ENCODE measurements around the gene DSCAML1.

DNA sequence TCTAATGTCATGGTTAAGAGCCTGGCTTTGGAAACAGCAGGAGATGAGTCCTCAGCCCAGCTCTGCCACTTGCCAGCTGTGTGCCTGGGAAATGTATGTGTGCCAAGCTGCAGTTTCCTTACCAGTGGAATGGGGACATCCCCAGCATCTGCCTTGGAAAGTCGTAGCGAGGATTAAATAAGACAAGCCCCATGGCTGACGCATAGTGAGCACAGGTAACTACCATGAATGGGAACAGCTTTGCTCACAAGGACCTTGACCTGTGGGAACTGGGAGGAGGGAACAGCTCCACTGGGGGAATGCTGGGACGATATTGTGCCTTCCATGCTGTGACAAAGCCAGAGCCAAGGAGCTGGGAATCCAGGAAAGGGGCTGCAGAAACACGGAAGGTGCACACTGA, 2.6 kb upstream of the DSCAML1 start:
- TF ChIP-seq NFXL1 (IDR thresholded peaks at IDR 0.05; ENCODE audit: borderline replicate concordance) (no peak), POLR2AphosphoS5 (IDR thresholded peaks at IDR 0.05; ENCODE audit: low read length) (no peak), MTA3 (IDR thresholded peaks at IDR 0.05; ENCODE audit: borderline replicate concordance, low read length) (no peak), TAF1 (IDR thresholded peaks at IDR 0.05; ENCODE audit: borderline replicate concordance, low read depth, low read length) (no peak), ZBTB33 (IDR thresholded peaks at IDR 0.05) (no peak), MYC (IDR thresholded peaks at IDR 0.05; ENCODE audit: insufficient read depth, insufficient read length, insufficient replicate concordance, low read length, severe bottlenecking) (no peak), POLR2AphosphoS2 (IDR thresholded peaks at IDR 0.05; ENCODE audit: low read depth, low read length) (no peak)
- TF ChIP-seq, protein P1, sequence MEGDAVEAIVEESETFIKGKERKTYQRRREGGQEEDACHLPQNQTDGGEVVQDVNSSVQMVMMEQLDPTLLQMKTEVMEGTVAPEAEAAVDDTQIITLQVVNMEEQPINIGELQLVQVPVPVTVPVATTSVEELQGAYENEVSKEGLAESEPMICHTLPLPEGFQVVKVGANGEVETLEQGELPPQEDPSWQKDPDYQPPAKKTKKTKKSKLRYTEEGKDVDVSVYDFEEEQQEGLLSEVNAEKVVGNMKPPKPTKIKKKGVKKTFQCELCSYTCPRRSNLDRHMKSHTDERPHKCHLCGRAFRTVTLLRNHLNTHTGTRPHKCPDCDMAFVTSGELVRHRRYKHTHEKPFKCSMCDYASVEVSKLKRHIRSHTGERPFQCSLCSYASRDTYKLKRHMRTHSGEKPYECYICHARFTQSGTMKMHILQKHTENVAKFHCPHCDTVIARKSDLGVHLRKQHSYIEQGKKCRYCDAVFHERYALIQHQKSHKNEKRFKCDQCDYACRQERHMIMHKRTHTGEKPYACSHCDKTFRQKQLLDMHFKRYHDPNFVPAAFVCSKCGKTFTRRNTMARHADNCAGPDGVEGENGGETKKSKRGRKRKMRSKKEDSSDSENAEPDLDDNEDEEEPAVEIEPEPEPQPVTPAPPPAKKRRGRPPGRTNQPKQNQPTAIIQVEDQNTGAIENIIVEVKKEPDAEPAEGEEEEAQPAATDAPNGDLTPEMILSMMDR (IDR thresholded peaks at IDR 0.05 in 2 of 3, conservative IDR thresholded peaks at IDR 0.05 in 1 of 3; ENCODE audit: control insufficient read depth in 2 of 3, extremely low read depth in 1 of 3, insufficient read depth in 1 of 3, low read depth in 3 of 3, low read length in 3 of 3) = no peak

All from GM12878 (cell line).